NCI-H345 treated with DMSO at 0.1 percent for 48 hours (cell line): Measurements from ENCODE around the gene ARID3A.
"Not testable (repeated sequence)": the region's sequence is repeated elsewhere in the genome, so short reads cannot be mapped to it uniquely, and the experiment has no call there.

Experiments
- DNase-seq: peaks from one replicate; lab custom pipeline; 2025; ENCODE audit not compliant: unreplicated experiment; lab: John Stamatoyannopoulos, UW

ARID3A gene

GRCh38 chr19:945401-946252 lies 19.8 kb downstream of the ARID3A start:
- DNase-seq = no peak

GRCh38 chr19:947090-947706 lies 21.4 kb downstream of the ARID3A start:
- no peak for DNase-seq

DNA sequence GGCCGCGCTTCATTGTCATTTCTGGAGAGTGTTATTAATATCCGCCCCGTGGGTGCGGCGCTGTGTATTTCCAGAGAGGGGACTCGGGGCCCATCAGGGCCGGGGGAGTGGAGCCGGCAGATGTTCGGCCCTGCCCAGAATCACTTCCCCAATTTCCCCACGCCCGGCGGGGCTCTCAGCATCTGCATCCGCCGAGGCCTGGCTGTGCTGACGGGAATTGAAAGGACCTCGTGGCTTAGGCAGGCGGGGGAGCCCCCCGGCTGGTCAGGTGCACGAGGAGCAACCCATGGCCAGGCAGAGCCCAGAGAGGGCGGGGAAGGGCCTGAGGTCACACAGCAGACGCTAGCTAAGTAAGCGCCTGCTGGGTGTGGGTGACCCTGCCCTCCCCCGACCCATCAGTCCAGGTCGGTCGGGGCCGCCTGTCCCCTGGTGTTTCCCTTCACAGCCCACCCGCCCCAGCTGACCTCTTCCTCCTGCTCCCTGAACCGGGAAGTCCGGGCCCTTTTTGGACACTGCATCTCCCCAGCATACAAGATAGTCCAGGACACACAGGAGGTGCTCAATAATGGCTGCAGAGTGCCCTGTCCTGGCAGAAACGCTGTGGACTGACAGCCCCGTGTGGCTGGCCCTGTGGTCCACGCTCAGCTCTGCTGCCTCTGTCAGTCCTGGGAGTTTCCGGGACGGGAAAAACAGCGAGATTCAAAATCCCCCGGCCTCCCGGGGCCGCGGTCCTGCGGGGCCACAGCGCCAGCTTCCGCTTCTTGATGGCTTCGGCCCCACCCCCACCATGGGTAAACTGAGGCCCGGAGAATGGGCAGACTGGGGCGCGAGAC lies 22.1 kb downstream of the ARID3A start:
- no peak for DNase-seq

DNA sequence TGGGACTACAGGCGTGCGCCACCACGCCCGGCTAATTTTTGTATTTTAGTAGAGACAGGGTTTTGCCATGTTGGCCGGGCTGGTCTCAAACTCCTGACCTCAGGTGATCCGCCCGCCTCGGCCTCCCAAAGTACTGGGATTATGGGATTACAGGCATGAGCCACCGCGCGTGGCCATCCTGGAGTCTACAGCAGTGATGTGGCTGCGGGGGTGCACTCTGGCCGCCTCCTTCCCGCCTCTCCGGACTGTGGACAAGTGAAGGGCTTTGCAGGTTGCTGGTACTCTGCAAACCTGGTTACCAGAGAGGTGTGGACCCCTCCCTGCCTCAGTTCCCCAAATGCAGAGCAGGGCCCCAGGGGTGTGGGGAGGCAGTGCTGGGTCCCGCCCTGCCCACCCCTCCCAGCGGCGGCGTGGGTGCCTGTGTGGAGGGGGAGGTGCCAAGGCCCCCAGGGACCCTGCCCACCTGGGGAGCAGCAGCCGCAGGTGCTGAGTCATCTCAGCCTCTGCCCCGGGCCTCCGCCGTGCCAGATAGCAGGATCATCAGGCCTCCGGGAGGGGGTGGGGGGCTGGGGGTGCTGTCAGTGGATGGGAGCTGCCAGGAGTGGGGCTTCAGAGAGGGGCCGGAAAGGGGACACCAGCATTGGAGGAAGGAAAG lies 23.1 kb downstream of the ARID3A start:
- no peak for DNase-seq

- DNase-seq = no peak
Observed at GRCh38 chr19:950352-951066, 24.7 kb downstream of the ARID3A start.

DNA sequence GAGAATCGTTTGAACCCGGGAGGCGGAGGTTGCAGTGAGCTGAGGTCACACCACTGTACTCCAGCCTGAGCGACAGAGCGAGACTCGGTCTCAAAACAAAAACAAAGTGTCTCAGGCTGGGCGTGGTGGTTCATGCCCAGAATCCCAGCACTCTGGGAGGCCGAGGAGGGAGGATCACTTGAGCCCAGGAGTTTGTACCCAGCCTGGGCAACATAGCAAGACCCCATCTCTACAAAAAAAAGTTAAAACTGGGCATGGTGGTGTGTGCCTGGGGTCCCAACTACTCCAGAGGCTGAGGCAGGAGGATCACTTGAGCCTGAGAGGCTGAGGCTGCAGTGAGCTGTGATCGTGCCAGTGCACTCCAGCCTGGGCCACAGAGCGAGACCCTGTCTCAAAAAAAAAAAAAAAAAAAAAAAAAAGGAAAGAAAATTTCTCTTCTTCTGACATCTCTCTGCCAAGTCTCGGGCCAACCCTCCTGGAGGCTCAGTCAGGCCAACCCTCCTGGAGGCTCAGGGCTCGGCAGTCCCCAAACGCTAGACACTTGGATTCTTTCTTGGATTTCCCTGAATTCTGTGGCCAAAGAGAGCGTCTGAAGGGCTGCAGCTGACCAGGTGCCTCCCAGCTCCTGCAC lies 26.3 kb downstream of the ARID3A start:
- DNase-seq = no peak

GRCh38 chr19:952680-953444 lies 27.0 kb downstream of the ARID3A start:
- DNase-seq = no peak

DNA sequence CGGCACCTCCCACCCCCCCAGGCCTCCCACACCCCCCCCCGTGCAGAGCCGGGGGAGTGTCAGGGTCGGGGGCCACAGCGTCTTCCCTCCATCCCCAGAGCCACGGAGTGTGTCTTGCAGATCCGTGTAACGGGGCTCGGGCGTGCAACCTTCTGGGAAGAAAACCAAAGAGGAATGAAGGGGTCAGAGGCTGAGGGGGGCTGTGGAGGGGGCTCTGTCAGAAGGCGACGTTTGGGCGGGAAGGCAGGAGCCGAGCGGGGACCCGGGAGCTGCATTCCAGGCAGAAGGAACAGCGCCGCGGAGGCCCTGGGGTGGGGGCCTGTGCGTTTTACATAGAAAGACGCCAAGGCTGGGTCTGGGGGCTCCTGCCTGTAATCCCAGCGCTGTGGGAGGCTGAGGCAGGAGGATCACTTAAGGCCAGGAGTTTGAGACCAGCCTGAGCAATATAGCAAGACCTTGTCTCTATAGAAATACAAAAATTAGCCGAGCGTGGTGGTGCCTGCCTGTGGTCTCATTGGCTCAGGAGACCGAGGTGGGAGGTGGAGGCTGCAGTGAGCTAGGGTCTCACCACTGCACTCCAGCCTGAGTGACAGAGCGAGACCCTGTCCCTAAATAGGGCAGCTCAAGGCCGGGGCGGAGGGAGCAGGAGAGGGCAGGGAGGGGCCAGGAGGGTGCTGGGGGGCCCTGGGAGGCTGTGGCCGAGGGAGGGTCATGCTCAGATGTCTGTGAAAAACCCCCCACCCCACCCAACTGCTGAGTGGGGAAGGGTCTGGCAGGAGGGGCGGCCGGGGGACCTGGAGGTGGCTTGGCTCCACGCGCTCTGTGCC lies 27.8 kb downstream of the ARID3A start:
- no peak for DNase-seq

DNA sequence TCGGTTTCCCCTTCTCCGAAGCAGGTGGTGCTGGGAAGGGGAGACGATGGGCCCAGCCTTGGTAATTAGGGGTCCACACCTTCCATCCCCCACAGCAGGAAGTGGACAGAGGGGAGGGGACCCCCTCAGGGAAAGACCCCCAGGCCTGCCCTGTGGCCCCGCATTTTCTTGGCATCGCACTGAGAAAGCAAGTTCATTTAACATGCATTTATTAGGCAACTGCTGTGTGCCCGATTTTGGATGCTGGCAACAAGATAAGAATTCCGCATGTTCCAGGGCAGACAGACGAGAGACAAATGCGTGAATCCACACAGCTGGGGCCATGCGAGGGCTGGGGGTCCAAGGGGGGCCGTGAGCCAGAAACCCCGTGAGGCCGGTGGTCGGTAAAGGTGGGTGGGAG lies 28.4 kb downstream of the ARID3A start:
- no peak for DNase-seq

- DNase-seq = no peak
Observed at GRCh38 chr19:954672-955494, 29.0 kb downstream of the ARID3A start.

- DNase-seq = no peak
Observed at GRCh38 chr19:955803-956765, 30.2 kb downstream of the ARID3A start.

DNA sequence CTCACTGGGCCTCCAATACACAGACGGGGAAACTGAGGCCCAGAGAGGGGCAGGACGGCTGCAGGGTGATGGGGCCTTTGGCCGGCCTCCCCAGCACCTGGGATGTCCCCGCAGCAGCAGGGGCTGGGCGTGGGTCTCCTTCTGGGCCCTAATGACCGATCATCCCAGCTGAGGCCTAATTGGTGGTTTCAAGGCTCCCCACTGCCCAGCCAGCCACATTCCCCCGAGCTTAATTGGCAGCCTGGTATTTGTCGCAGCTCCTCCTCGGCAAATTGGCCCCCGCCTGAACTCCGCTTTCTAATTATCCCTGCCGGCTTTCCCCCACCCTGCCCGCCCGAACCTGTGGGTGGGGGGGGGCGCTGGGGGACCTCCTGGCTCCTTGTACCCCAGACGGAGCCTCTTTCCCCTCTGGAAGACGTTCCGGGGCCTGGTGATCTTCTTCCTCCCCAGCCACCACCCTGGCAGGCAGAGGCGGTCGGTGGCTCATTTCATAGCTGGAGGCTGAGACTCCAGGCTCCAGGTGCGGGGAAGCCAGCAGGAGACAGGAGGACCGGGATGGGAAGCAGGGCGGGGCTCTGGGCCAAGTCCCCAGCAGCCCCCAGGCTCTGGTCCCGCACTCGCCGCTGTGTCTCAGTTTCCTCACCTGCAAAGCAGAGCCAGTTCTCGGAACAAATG lies 31.1 kb downstream of the ARID3A start:
- DNase-seq = no peak

- not testable (repeated sequence) for DNase-seq
Observed at GRCh38 chr19:957578-957977, 31.7 kb downstream of the ARID3A start.

- no peak for DNase-seq
Observed at GRCh38 chr19:958967-959855, 33.4 kb downstream of the ARID3A start.

- DNase-seq = no peak
Observed at GRCh38 chr19:960020-960419, 34.2 kb downstream of the ARID3A start.
